Calu3 (cell line): ENCODE results near the gene TRIM16. TPM values are rescaled to one million over a fixed set of nuclear protein-coding genes. Genes with fewer than 3 reads are reported as not detected.
A peak's percentile ranks its signal among the peaks of the same experiment; 100 is the strongest.
"Not testable (repeated sequence)": the region's sequence is repeated elsewhere in the genome, so short reads cannot be mapped to it uniquely, and the experiment has no call there.

Source experiments
- BruUV-seq: library from RNA; stranded (reverse); fragments of 400-500 nt; replicated peaks from 2 replicates; lab custom pipeline; 2021; lab: Mats Ljungman, UMichigan
- CTCF ChIA-PET: fragments of 300-600 bp; sonication (Branson Sonifier 250); formaldehyde crosslinking; loops from one replicate; lab custom pipeline; 2022; ENCODE audit warnings: antibody characterized with exemption; lab: Charles Lee
- DNase-seq: peaks from one replicate; pipeline ENCODE4 v3.0.0; 2022
- H3K27ac Mint-ChIP-seq: one replicate; pipeline ENCODE4 v1.8.0; 2022; ENCODE audit warnings: mixed read lengths; ENCODE audit not compliant: unreplicated experiment
- H3K27me3 Mint-ChIP-seq: one replicate; pipeline ENCODE4 v1.8.0; 2022; ENCODE audit warnings: mixed read lengths; ENCODE audit not compliant: unreplicated experiment
- H3K36me3 Mint-ChIP-seq: one replicate; pipeline ENCODE4 v1.8.0; 2022; ENCODE audit warnings: mild to moderate bottlenecking, moderate library complexity, mixed read lengths; ENCODE audit not compliant: insufficient read depth, unreplicated experiment
- H3K4me1 Mint-ChIP-seq: one replicate; pipeline ENCODE4 v1.8.0; 2022; ENCODE audit warnings: mild to moderate bottlenecking, low read depth, mixed read lengths; ENCODE audit not compliant: unreplicated experiment
- H3K4me3 Mint-ChIP-seq: one replicate; pipeline ENCODE4 v1.8.0; 2022; ENCODE audit warnings: mild to moderate bottlenecking, low read depth, moderate library complexity, mixed read lengths; ENCODE audit not compliant: unreplicated experiment
- H3K9me3 Mint-ChIP-seq: one replicate; pipeline ENCODE4 v1.8.0; 2022; ENCODE audit warnings: low read depth, mixed read lengths; ENCODE audit not compliant: unreplicated experiment
- CTCF ChIP-seq: fragments of 200-600 bp; IDR thresholded peaks from one replicate; pipeline ENCODE4 v1.8.0; 2022; ENCODE audit warnings: antibody characterized with exemption; ENCODE audit not compliant: unreplicated experiment
- intact Hi-C: fragments of 100-400 bp; cut with micrococcal nuclease; formaldehyde crosslinking; loops from one replicate; pipeline ENCODE4 v1.10.0; 2022; ENCODE audit not compliant: unreplicated experiment
- total RNA-seq: library from RNA; stranded (reverse); gene quantifications from 2 replicates; pipeline ENCODE4 v1.2.3, GENCODE V29; 2022

Gene TRIM16
- total RNA-seq, 1 experiment from 2014 or later, result 56.1 TPM

GRCh38 chr17:15650741-15651582, 33.1 kb downstream of the TRIM16 start:
- Mint-ChIP-seq H3K27ac (peak overlapping the region; percentile 95), H3K36me3 (peaks cover 57% of the 10 kb centered on the region), H3K4me1 (peaks cover 34% of the 10 kb centered on the region), H3K27me3 (no peaks in the 10 kb centered on the region), H3K9me3 (no peaks in the 10 kb centered on the region), H3K4me3 (peak overlapping the region; percentile 94)
- BruUV-seq, result no TSS peak
- DNase-seq, result no peak
- TF ChIP-seq CTCF, result no peak
- intact Hi-C loops, result no loop called here
- CTCF ChIA-PET, result interaction anchor here (1.1 to 1.2 kb wide), 2 partner anchors 12 to 48 kb away, joined by 3 to 4 read pairs; partner anchors contain the start of gene ZNF286A

- Mint-ChIP-seq H3K27me3 (no peaks in the 10 kb centered on the region), H3K4me3 (peak overlapping the region; percentile 94)
- TF ChIP-seq CTCF, result no peak
These were observed 34.2 kb downstream of the TRIM16 start for GRCh38 chr17:15649861-15650421.

GRCh38 chr17:15648386-15648785, 35.7 kb downstream of the TRIM16 start:
- no peaks in the 10 kb centered on the region for H3K9me3 Mint-ChIP-seq
- no TSS peak for BruUV-seq
- no peak for DNase-seq
- H3K4me1 Mint-ChIP-seq, result peaks cover 19% of the 10 kb centered on the region
- H3K36me3 Mint-ChIP-seq, result peaks cover 64% of the 10 kb centered on the region
- intact Hi-C loops, result no loop called here
- H3K27me3 Mint-ChIP-seq, result no peaks in the 10 kb centered on the region
- TF ChIP-seq CTCF, result no peak
- peak overlapping the region; percentile 94 for H3K4me3 Mint-ChIP-seq
- peak overlapping the region; percentile 95 for H3K27ac Mint-ChIP-seq
- CTCF ChIA-PET, result no interaction called here

More at GRCh38 chr17:15649861-15650421, 34.2 kb downstream of the TRIM16 start:
- CTCF ChIA-PET, result interaction anchor here (0.6 kb wide), 1 partner anchor 141 kb away, joined by 3 read pairs; no protein-coding TSS in a partner anchor
- no peaks in the 10 kb centered on the region for H3K9me3 Mint-ChIP-seq
- H3K36me3 Mint-ChIP-seq, result peaks cover 67% of the 10 kb centered on the region
- H3K27ac Mint-ChIP-seq, result peak overlapping the region; percentile 95
- H3K4me1 Mint-ChIP-seq, result peaks cover 34% of the 10 kb centered on the region
- no TSS peak for BruUV-seq
- peak; percentile 49 for DNase-seq
- intact Hi-C loops, result no loop called here

GRCh38 chr17:15645942-15646312, 38.2 kb downstream of the TRIM16 start:
- BruUV-seq, intact Hi-C loops, H3K27me3 Mint-ChIP-seq, H3K9me3 Mint-ChIP-seq: not testable (repeated sequence)
- peaks cover 49% of the 10 kb centered on the region for H3K36me3 Mint-ChIP-seq
- peaks cover 12% of the 10 kb centered on the region for H3K4me1 Mint-ChIP-seq
- peak; percentile 47 for DNase-seq
- CTCF ChIA-PET, result interaction anchor here (0.8 kb wide), 1 partner anchor 9 kb away, joined by 3 read pairs; no protein-coding TSS in a partner anchor
- peak overlapping the region; percentile 64 for H3K4me3 Mint-ChIP-seq
- peak overlapping the region; percentile 97 for H3K27ac Mint-ChIP-seq

- H3K27me3 Mint-ChIP-seq, intact Hi-C loops, H3K9me3 Mint-ChIP-seq, BruUV-seq: not testable (repeated sequence)
- H3K4me1 Mint-ChIP-seq, result peaks cover 12% of the 10 kb centered on the region
- peaks cover 43% of the 10 kb centered on the region for H3K36me3 Mint-ChIP-seq
- peak; percentile 32 for DNase-seq
- H3K4me3 Mint-ChIP-seq, result peak overlapping the region; percentile 64
- CTCF ChIA-PET, result interaction anchor here (0.8 kb wide), 1 partner anchor 10 kb away, joined by 3 read pairs; no protein-coding TSS in a partner anchor
- H3K27ac Mint-ChIP-seq, result peak overlapping the region; percentile 97
These were observed 38.8 kb downstream of the TRIM16 start for GRCh38 chr17:15645099-15645941.

GRCh38 chr17:15642505-15643251, 41.4 kb downstream of the TRIM16 start:
- H3K27me3 Mint-ChIP-seq, H3K4me3 Mint-ChIP-seq, H3K27ac Mint-ChIP-seq, DNase-seq, intact Hi-C loops, H3K9me3 Mint-ChIP-seq, CTCF ChIA-PET: not testable (repeated sequence)
- Mint-ChIP-seq H3K4me1 (peaks cover 12% of the 10 kb centered on the region), H3K36me3 (peaks cover 20% of the 10 kb centered on the region)
- BruUV-seq, result TSS peak; percentile 3
